HG03064 (cell line): Measurements from ENCODE around the gene UBAP2.
"Not testable (repeated sequence)": the region's sequence is repeated elsewhere in the genome, so short reads cannot be mapped to it uniquely, and the experiment has no call there.

ENCODE experiments used
- ATAC-seq: cut with Tn5 transposase; IDR thresholded peaks from one replicate; pipeline ENCODE4 v1.9.1; 2021; ENCODE audit warnings: low read depth; ENCODE audit not compliant: unreplicated experiment

Gene UBAP2

DNA sequence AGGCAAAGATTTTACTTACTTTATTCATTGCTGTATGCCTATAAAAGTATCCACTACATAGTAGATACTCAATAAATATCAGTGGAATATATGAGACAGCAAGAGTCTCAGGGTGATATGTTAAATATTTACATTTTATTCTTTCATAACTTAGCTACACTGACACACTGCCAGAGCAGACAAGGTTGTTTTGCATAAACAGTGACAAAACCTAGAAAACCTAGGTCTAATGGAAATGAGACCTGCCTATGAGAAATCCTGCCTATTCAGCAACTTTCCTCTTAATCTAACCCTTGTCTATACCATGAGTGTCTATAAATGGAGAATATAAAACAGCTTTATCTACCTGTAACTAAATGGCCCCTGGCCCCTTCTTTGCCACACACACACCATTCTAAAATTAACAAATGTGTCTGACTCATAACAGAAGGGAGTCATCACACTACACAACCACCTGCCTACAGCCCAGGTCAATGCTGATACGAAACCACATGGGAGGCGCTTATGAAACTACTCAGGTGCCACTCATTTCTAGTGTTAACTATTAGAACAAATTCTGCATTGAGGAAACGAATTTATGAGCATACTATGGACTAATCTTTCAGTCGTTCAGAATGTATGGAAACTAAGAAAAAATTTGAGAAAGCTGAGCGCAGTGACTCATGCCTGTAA is 60.3 kb downstream of the UBAP2 start:
- ATAC-seq, result peak; percentile 93

DNA sequence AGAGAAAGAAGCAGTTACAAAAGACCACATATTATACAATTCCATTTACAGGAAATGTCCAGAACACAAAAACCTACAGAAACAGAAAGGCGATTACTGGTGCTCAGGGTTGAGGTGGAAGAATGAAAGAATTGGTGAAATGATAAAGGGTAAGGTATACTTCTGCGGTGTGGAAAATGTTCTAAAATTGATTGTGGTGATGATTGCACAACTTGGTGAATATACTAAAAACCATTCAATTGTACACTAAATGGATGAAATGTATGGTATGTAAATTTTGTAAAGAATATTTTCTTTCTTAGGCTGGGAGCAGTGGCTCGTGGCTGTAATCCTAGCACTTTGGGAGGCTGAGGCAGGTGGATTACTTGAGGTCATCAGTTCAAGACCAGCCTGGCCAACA is 72.3 kb downstream of the UBAP2 start:
- ATAC-seq, result no peak

DNA sequence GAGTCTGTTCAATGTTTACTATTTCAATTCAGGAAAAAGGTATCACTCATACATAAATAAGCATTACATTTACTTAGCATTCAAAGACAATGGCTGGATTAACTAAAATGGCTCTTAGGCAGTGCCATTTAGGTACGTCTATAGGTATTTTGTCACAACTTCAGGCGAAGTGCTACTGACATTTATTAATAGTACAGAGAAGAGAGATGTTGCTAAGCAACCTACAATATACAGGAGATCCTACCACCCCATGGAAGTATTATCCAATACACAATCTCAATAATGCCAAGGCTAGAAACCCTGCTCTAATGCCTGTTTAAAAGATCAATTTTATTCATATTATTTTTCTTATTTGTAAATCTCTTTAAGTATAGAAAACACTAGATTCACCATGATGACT is 76.0 kb downstream of the UBAP2 start:
- ATAC-seq, result no peak

DNA sequence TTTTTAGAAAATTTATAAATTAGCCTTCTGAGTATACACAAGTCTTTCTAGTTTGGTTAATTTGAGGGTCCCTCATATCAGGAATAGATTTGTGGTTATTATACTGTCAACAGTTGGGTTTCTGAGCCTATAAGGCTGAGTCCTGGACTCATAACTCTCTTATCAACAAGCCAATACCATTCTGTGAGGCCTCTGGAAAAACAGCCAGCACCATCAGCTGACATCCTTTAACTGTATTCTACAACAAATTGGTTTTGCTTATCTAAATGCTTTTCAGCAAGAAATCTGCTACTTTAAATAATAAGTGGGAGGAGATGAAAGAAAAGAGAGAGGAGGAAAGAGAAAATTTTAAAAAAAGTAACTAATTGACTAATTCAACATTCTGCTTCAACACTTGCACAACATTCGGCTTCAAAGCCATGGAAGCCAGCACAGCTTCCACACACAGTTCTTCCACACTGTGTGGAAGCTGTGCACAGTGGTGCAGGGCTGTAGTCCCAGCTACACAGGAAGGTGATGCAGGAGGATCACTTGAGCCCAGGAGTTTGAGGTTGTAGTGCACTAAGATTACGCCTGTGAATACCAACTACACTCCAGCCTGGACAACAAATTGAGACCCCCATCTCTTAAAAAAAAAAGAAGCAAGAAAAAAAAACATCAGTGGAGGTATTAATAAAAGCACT is 84.5 kb downstream of the UBAP2 start:
- ATAC-seq, result no peak

DNA sequence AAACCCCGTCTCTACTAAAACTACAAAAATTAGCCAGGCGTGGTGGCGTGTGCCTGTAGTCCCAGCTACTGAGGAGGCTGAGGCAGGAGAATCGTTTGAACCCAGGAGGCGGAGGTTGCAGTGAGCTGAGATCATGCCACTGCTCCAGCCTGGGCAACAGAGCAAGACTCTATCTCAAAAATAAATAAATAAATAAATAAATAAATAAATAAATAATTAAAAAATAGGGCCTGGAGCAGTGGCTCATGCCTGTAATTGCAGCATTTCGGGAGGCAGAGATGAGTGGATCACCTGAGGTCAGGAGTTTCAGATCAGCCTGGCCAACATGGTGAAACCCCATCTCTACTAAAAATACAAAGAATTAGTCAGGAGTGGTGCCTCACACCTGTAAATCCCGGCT is 86.2 kb downstream of the UBAP2 start:
- not testable (repeated sequence) for ATAC-seq

DNA sequence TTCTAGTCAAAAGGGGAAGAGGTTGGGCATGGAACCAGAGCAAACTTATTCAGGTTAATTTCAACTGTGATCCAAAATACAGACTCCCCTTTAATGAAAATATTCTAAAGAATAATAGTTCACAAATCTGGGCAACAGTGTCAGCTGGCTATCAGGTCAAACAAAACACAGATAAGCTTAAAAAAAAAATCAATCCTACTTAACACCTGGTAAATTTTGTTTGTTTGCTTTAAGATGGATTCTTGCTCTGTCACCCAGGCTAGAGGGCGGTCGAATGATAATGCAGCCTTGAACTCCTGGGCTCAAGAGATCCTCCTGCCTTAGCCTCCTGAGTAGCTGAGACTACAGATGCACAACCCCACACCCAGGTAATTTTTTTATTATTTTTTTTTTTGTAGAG is 89.0 kb downstream of the UBAP2 start:
- no peak for ATAC-seq

DNA sequence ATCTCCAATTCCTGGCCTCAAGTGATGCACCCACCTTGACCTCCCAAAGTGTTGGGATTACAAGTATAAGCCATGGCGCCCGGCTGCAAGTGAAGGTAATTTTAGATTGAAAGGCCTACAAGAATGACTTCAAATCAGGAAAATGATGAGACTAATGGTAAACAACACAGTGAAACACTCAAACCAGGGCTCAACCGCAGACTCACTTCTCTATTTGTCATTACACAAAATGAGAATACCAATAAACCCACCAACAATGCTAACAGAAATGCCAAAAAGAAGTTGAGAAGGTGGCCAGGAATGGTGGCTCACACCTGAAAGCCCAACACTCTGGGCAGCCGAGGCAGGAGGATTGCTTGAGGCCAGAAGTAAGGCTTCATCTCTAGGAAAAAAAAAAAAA is 92.1 kb downstream of the UBAP2 start:
- ATAC-seq, result no peak

DNA sequence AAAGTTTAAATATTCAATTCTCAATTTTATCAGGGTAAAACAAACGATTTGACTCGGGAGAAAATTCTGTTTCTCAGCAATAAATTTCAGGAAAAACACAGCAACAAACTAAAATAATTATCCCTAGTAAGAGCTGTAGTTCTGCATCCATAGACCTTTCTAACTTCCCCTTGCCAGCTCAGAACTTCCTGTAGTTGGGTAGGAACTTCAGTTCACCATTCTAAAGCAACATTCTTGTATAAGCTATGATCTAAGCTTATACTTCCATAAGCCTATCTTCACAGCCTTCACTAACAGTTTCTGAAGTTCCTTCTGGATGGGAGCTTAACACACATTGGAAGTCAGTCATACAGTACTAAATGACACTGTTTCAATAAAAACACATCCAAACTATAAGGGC is 96.6 kb downstream of the UBAP2 start:
- ATAC-seq, result no peak

DNA sequence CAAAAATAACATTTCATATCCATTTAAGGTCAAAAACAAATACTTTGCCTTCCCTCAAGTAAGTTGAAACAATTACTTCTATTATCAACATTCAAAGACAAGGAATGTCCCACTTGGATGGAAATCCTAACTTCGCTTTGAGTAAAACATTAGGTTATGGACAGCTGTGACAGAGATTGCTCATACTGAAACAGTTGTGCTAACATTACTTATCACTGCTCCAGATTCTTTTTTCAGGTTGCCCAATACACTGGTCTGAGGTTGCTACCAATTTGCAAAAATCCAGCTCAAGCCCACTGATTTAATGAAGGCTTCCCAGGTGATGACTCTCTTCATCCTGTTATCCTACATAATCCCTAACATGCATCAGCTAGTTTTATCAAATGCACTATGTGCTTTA is 98.3 kb downstream of the UBAP2 start:
- no peak for ATAC-seq

DNA sequence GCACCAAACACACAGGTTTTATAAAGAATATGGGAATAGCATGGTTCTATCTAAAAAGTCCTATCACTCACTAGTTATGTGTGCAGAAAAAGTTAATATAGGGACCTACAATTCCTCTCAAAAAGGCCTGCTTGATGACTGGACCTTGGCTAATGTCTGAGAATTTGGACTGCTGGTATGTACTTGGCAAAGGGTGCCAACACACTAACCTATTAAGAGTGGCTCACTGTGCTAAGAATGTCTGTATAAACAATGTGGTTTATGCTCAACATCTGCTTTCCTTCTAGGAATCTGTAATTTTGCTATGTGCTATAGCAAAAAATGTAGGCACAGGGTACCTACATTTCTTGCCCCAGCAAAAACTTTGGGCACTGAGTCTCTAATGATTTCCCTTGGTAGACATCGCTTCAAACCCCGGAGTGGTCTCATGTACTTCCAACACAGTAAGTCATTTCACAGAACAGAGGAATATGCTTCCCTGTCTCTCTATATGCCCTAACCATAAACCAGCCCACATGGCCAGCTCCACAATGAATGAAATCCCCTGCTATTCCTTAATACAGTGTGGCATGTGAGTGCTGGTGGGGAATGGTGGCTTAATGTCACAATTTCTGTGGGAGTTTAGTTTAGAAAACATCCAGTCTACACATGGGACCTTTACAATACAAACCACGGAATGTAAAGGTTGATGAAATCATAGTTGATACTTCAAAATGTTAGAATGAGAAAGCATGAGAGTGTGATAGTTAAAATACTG is 101.7 kb downstream of the UBAP2 start:
- ATAC-seq, result no peak

DNA sequence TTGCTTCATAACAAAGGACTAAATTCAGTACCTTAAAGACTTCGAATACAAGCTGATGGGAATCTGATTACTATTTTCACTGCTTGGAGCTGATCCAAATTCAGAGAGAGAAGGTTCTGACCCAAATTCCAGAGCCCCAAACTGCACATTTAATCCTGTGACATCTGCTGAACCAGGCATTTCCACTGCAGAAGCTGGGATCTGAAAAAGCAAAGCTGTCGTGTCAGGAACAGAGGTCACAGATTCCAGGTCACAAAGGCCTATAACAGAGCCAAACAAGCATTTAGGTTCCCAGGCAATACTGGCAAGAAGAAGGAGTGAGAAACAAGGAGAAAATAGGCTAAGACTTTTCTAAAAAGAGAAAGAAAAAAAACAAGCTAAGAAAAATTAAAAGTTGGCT is 105.3 kb downstream of the UBAP2 start:
- no peak for ATAC-seq

DNA sequence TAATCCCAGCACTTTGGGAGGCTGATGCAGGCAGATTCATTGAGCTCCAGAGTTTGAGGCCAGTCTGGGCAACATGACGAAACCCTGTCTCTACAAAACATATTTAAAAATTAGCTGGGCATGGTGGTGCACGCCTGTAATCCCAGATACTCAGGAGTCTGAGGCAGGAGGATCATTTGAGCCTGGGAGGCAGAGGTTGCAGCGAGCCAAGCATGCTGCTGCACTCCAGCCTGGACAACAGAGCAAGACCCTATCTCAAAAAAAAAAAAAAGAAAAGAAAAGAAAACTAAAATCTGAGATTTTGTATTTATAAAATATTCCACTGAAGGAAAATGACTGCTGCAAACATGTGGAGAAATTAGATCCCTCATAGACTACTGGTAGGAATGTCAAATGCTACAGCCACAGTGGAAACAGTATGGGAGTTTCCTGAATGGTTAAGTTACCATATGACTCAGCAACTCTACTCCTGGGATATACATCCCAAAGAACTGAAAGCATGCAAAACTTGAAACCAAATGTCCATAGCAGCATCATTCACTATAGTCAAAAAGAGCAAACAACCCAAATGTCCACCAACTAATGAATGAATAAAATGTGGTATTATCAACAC is 106.1 kb downstream of the UBAP2 start:
- no peak for ATAC-seq

DNA sequence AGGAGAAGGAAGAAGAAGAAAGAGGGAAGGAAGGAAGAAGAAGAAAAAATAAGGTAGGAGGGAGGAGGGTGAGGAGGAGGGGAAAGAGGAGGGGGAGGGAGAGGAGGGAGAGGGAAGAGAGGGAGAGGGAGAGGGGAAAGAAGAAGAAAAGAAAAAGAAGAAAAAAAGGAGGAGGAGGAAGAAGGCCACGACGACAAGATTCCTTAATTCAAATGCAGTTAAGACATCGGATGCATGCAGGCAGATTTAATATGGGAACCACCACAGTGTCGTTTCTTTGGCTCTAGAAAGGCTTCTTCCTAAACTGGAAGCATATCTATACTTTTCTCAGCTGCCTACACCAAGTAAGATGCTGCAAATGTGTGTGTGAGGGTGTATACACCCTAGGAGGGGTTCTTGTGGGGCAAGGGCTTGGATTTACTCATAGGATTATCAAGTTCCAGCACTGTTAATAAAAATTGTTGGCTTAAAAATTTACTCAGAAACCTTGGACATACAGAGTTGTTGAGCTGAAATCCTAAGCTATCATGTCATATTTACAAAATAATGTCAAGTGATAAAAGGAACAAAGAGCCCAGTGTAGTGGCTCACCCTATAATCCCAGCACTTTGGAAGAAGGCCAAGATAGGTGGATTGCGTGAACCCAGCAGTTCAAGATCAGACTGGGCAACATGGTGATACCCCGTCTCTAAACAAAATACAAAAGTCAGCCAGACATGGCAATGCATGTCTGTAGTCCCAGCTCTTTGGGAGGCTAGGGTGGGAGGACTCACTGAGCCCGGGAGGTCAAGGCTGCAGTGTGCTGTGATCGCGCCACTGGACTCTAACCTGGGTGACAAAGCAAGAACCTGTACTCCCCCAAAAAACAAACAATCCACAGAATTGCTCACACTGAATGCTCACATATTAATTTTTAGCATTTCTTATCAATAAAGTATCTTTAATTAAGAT is 108.5 kb downstream of the UBAP2 start:
- ATAC-seq, result no peak

DNA sequence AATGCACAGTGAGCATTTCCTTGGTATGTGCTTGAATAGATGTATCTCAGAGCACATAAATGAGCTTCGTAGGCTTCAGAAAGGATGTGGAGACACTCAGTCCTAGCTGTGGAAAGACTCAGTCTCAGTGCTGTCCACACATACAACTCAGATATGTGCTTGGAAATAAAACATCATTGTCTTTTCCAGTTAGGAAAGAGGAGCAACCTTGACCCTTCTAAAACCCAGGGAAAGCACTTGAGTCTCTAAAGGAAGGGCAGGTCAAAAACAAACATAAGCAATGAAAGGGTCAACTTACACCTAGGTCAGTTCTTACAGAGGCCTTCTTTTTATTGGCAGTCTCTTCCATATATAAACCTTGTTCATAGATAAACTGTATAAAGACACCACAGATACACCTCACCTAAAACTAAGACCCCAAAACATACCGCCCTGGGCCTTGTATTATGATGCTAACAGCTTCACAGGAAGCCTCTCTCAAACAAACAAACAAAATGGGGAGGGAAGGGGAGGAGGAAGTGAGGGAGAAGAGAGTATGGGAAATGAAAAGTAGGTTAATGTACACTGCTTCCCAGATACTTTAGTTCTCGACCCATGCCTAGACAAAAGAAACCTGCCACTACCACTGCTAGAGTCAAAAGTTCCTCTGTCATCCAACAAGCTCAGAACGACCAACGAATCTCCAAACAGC is 114.4 kb downstream of the UBAP2 start:
- no peak for ATAC-seq

DNA sequence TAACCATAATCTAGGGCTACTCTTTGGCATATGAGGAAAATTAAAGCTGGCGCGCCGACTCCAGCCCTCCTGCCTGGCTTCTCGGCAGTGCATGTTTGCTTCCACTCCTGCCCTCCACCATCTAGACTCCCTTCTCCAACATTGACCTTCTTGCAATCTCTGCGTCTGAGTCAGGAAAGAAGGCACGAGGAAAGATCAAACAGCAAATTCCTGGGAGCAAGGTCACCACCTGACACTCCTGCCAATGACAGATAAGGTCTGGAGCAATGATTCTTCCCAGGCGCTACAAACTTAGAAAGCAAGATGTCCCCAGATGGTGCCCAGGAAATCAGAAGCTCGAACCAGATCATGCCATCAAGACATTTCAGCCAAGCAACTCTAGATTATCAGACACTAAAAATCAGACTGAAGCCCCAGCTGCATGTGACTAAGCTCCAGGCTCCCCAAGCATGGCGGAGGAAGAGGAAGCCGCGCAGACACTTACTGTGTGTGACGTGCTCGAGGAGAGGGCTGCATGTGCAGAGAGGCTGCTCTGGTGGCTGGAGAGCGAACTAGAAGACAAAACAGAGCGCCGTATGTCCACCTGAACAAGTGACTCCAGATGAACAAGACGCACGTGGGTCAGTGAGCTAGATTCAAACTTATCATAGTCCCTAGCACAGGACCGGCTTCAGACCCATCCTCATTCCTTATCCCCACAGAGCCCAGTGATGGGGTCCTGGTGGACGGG is 116.4 kb downstream of the UBAP2 start:
- no peak for ATAC-seq

DNA sequence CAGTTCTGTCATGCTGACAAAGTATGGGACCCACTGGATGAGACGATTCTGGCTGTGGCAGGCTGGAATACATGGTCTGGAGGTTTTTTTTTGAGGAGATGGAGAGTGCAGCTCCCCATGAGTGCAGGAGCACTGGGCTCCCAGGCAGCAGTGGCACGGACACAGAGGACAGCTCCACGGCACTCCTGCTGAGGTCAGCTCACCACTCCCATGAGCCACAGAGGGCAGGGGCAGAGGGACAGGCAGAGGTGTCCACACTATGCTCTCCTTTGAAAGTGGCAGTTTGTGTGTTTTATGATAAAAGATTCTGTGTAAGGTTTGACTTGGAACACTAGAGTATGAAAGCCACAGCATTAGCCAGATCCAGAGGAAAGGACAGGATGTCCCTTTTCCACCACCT is 117.4 kb downstream of the UBAP2 start:
- no peak for ATAC-seq

DNA sequence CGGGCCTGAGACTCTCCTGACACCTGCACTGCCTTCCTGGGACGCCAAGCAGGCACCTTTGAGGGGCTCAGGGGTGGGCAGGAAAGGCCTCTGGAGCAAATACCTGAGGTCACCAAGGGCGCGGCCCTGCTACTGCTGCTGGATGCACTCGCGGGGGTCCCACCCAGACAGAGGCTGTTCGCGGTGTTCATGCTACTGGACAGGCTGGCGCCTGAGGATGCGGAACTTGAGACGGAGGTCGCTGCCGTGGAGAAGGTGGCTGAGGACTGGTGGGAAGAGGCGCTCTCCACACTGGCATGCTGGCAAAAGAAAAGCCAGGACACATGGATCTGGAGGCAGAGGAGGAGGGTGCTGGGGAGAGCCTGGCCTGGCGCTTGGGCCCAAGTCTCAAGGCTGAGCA is 121.0 kb downstream of the UBAP2 start:
- ATAC-seq, result no peak

DNA sequence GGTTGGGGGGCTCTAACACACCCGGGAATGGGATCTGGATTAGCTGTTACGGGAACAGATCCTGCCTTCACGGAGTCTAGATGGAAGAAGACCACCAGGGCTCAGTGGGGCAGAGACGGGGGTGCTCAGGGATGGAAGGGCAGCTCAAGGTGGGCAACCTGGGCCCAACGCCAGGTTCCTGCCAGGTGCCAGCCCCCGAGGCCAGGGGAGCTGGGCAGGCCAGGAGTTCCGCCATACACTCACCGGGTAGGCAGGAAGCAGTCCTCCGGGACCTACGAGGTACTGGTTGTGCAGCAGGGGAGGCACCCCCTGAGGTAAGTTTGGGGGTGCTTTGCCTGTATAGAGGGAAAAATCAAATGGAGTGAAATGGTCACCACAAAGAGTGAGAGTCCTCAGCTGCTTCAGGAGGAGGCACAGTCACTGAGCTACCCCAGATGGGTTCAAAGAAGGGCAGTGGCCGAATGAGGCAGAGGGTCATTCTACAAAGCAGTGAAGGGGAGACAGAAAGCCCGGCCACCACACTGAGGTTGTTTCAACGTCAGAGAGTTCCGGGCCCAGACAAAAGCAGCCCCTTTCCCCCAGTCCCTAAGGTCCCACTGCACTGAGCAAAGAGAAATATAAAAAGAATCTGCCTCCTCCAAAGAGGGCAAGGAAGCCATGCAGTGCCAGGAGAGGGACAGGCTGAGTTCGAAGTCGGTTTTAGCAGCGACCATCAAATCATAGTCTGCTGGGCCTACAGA is 121.8 kb downstream of the UBAP2 start:
- ATAC-seq, result no peak
